Suprapubic skin (tissue), 3 donors: ENCODE data around the gene GAS7.

ENCODE experiments used
- CTCF ChIP-seq, 2 donors: fragments of 200-600 bp in 1 of 2; fragments of 450-650 bp in 1 of 2; sonication (generic) in 1 of 2; IDR thresholded peaks; one replicate each; pipeline ENCODE4 v1.5.1; 2016 to 2019; ENCODE audit warnings: antibody characterized with exemption in 2 of 2, mild to moderate bottlenecking in 1 of 2, moderate library complexity in 1 of 2
- EP300 ChIP-seq: sonication (generic); formaldehyde crosslinking; IDR thresholded peaks from one replicate; pipeline ENCODE4 v1.6.1; 2017; ENCODE audit warnings: antibody characterized with exemption
- POLR2A ChIP-seq, 2 donors: fragments of 450-650 bp; IDR thresholded peaks; one replicate each; pipeline ENCODE4 v1.6.1; 2017; ENCODE audit warnings: antibody characterized with exemption in 2 of 2, mild to moderate bottlenecking in 2 of 2, moderate library complexity in 2 of 2

GRCh38 chr17:9880582-9880999 is 317.8 kb downstream of the GAS7 start:
- no peak for TF ChIP-seq EP300
- TF ChIP-seq CTCF (IDR thresholded peaks at IDR 0.05) = no peak
- TF ChIP-seq POLR2A (IDR thresholded peaks at IDR 0.05) = no peak
